ENCODE measurements around the gene SLC35C1.

DNA sequence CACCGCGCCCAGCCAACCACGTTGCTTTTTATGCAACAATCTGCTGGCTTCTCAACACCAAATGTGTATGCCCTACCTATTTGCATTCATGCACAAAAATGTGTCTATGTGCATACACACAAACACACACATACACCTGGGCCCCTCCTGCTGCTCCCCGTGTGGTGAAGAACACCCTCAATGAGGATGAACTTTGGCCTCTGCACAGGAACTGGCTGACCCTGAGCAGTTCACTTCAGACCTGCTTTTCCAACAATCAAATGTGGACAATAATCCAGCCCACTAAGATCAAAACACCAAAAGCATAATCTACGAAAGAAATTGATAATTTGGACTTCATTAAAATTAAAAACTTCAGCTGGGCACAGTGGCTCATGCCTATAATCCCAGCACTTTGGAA lies 25.3 kb upstream of the SLC35C1 start:
- TF ChIP-seq CTCF (IDR thresholded peaks at IDR 0.05; ENCODE audit: low read depth, low read length, poor library complexity, severe bottlenecking) (no peak), EZH2phosphoT487 (IDR thresholded peaks at IDR 0.05; ENCODE audit: borderline replicate concordance, low read length) (no peak)

Measured in DOHH2 (cell line).